ENCODE data around the gene UBA5.

UBA5 gene

GRCh38 chr3:132625613-132626012 lies 34.5 kb upstream of the UBA5 start:
- no peak overlapping the region for H4K91ac ChIP-seq (ENCODE audit: low read depth, low read length)
- H2AK5ac ChIP-seq (ENCODE audit: low read length): no peak overlapping the region
- no peak overlapping the region for H2AFZ ChIP-seq (ENCODE audit: insufficient read depth, low read length, poor library complexity)
- no peak overlapping the region for H3K18ac ChIP-seq (ENCODE audit: low read length)
- H3K4ac ChIP-seq (ENCODE audit: low read depth, low read length): no peak overlapping the region
- no peak for DNase-seq
- peaks cover 0 to 2% of the 10 kb centered on the region in 2 experiments for H3K4me1 ChIP-seq (ENCODE audit: control insufficient read depth in 1 of 2, insufficient read depth in 2 of 2, low read length in 2 of 2)
- H4K12ac ChIP-seq (ENCODE audit: low read depth, low read length): no peak overlapping the region
- H3K9ac ChIP-seq (ENCODE audit: low read length): no peak overlapping the region
- no peak overlapping the region for H4K8ac ChIP-seq (ENCODE audit: low read depth, low read length)
- no peaks in the 10 kb centered on the region for H3K27me3 ChIP-seq (ENCODE audit: insufficient read depth, low read length)
- no peak overlapping the region for H2BK5ac ChIP-seq (ENCODE audit: low read depth, low read length, poor library complexity)
- no peak overlapping the region for H3K27ac ChIP-seq (ENCODE audit: low read depth, low read length)
- H3K79me1 ChIP-seq (ENCODE audit: low read length): peaks cover 3% of the 10 kb centered on the region
- no peak overlapping the region for H3K4me2 ChIP-seq (ENCODE audit: low read length)
- H2BK120ac ChIP-seq (ENCODE audit: insufficient read depth, low read length, poor library complexity): no peak overlapping the region
- no peaks in the 10 kb centered on the region for H3K36me3 ChIP-seq (ENCODE audit: control insufficient read depth in 1 of 2, insufficient read depth in 2 of 2, low read length in 2 of 2)
- H3K14ac ChIP-seq (ENCODE audit: low read length): no peak overlapping the region
- no peaks in the 10 kb centered on the region for H3K9me3 ChIP-seq (ENCODE audit: insufficient read depth, low read depth, low read length)
- H3K4me3 ChIP-seq (ENCODE audit: low read depth, low read length): no peak overlapping the region
- H3K23ac ChIP-seq (ENCODE audit: low read length): no peak overlapping the region
- WGBS (ENCODE audit: extremely low coverage, insufficient coverage, insufficient read length): no CpG with 5 or more reads among the region's 1 CpG
- no peaks in the 10 kb centered on the region for H3K79me2 ChIP-seq (ENCODE audit: control insufficient read depth, insufficient read depth, low read length, poor library complexity)
- no peak overlapping the region for H2BK12ac ChIP-seq (ENCODE audit: low read length)

- Histone ChIP-seq H3K4me2 (ENCODE audit: low read length) (no peak overlapping the region), H3K14ac (ENCODE audit: low read length) (no peak overlapping the region), H3K18ac (ENCODE audit: low read length) (peak overlapping the region; percentile 37), H2BK12ac (ENCODE audit: low read length) (no peak overlapping the region), H3K36me3 (ENCODE audit: control insufficient read depth in 1 of 2, insufficient read depth in 2 of 2, low read length in 2 of 2) (no peaks in the 10 kb centered on the region), H3K4me1 (ENCODE audit: control insufficient read depth in 1 of 2, insufficient read depth in 2 of 2, low read length in 2 of 2) (peaks cover 0 to 2% of the 10 kb centered on the region in 2 experiments), H3K27me3 (ENCODE audit: insufficient read depth, low read length) (no peaks in the 10 kb centered on the region), H2BK5ac (ENCODE audit: low read depth, low read length, poor library complexity) (no peak overlapping the region), H4K8ac (ENCODE audit: low read depth, low read length) (peak overlapping the region; percentile 74), H3K4me3 (ENCODE audit: low read depth, low read length) (no peak overlapping the region), H4K12ac (ENCODE audit: low read depth, low read length) (peak overlapping the region; percentile 14), H3K79me1 (ENCODE audit: low read length) (peaks cover 3% of the 10 kb centered on the region), H3K23ac (ENCODE audit: low read length) (no peak overlapping the region), H3K27ac (ENCODE audit: low read depth, low read length) (no peak overlapping the region), H3K4ac (ENCODE audit: low read depth, low read length) (no peak overlapping the region), H2AFZ (ENCODE audit: insufficient read depth, low read length, poor library complexity) (no peak overlapping the region), H4K91ac (ENCODE audit: low read depth, low read length) (peak overlapping the region; percentile 66), H3K9ac (ENCODE audit: low read length) (no peak overlapping the region), H3K79me2 (ENCODE audit: control insufficient read depth, insufficient read depth, low read length, poor library complexity) (no peaks in the 10 kb centered on the region), H3K9me3 (ENCODE audit: insufficient read depth, low read depth, low read length) (no peaks in the 10 kb centered on the region), H2BK120ac (ENCODE audit: insufficient read depth, low read length, poor library complexity) (peak overlapping the region; percentile 18), H2AK5ac (ENCODE audit: low read length) (no peak overlapping the region)
- no peak for DNase-seq
- WGBS (ENCODE audit: extremely low coverage, insufficient coverage, insufficient read length): no CpG with 5 or more reads among the region's 6 CpGs
Measured at GRCh38 chr3:132626955-132627354, 33.2 kb upstream of the UBA5 start.

GRCh38 chr3:132628157-132628556 lies 32.0 kb upstream of the UBA5 start:
- Histone ChIP-seq H3K14ac (ENCODE audit: low read length) (no peak overlapping the region), H3K9me3 (ENCODE audit: insufficient read depth, low read depth, low read length) (no peaks in the 10 kb centered on the region), H2BK12ac (ENCODE audit: low read length) (no peak overlapping the region), H3K23ac (ENCODE audit: low read length) (no peak overlapping the region), H3K4me3 (ENCODE audit: low read depth, low read length) (no peak overlapping the region), H3K79me1 (ENCODE audit: low read length) (peaks cover 3% of the 10 kb centered on the region), H3K4ac (ENCODE audit: low read depth, low read length) (no peak overlapping the region), H3K4me2 (ENCODE audit: low read length) (no peak overlapping the region), H3K79me2 (ENCODE audit: control insufficient read depth, insufficient read depth, low read length, poor library complexity) (no peaks in the 10 kb centered on the region), H2AFZ (ENCODE audit: insufficient read depth, low read length, poor library complexity) (no peak overlapping the region), H3K27me3 (ENCODE audit: insufficient read depth, low read length) (no peaks in the 10 kb centered on the region), H3K9ac (ENCODE audit: low read length) (no peak overlapping the region), H3K18ac (ENCODE audit: low read length) (no peak overlapping the region), H4K12ac (ENCODE audit: low read depth, low read length) (no peak overlapping the region), H3K4me1 (ENCODE audit: control insufficient read depth in 1 of 2, insufficient read depth in 2 of 2, low read length in 2 of 2) (peaks cover 0 to 2% of the 10 kb centered on the region in 2 experiments), H4K91ac (ENCODE audit: low read depth, low read length) (no peak overlapping the region), H3K36me3 (ENCODE audit: control insufficient read depth in 1 of 2, insufficient read depth in 2 of 2, low read length in 2 of 2) (no peaks in the 10 kb centered on the region), H2BK120ac (ENCODE audit: insufficient read depth, low read length, poor library complexity) (no peak overlapping the region), H3K27ac (ENCODE audit: low read depth, low read length) (no peak overlapping the region), H2BK5ac (ENCODE audit: low read depth, low read length, poor library complexity) (no peak overlapping the region), H4K8ac (ENCODE audit: low read depth, low read length) (no peak overlapping the region), H2AK5ac (ENCODE audit: low read length) (no peak overlapping the region)
- no peak for DNase-seq
- WGBS (ENCODE audit: extremely low coverage, insufficient coverage, insufficient read length): 100% methylated on average over 1 of the region's 2 CpGs

- no CpG with 5 or more reads among the region's 1 CpG for WGBS (ENCODE audit: extremely low coverage, insufficient coverage, insufficient read length)
- Histone ChIP-seq H3K4me1 (ENCODE audit: control insufficient read depth in 1 of 2, insufficient read depth in 2 of 2, low read length in 2 of 2) (peaks cover 0 to 2% of the 10 kb centered on the region in 2 experiments), H2AFZ (ENCODE audit: insufficient read depth, low read length, poor library complexity) (no peak overlapping the region), H4K8ac (ENCODE audit: low read depth, low read length) (no peak overlapping the region), H3K27me3 (ENCODE audit: insufficient read depth, low read length) (no peaks in the 10 kb centered on the region), H3K9ac (ENCODE audit: low read length) (no peak overlapping the region), H2BK5ac (ENCODE audit: low read depth, low read length, poor library complexity) (no peak overlapping the region), H2AK5ac (ENCODE audit: low read length) (no peak overlapping the region), H3K27ac (ENCODE audit: low read depth, low read length) (no peak overlapping the region), H3K14ac (ENCODE audit: low read length) (no peak overlapping the region), H2BK120ac (ENCODE audit: insufficient read depth, low read length, poor library complexity) (no peak overlapping the region), H4K91ac (ENCODE audit: low read depth, low read length) (no peak overlapping the region), H3K79me2 (ENCODE audit: control insufficient read depth, insufficient read depth, low read length, poor library complexity) (no peaks in the 10 kb centered on the region), H3K4me2 (ENCODE audit: low read length) (no peak overlapping the region), H3K23ac (ENCODE audit: low read length) (no peak overlapping the region), H3K36me3 (ENCODE audit: control insufficient read depth in 1 of 2, insufficient read depth in 2 of 2, low read length in 2 of 2) (no peaks in the 10 kb centered on the region), H3K79me1 (ENCODE audit: low read length) (peaks cover 3% of the 10 kb centered on the region), H3K18ac (ENCODE audit: low read length) (no peak overlapping the region), H2BK12ac (ENCODE audit: low read length) (no peak overlapping the region), H3K4me3 (ENCODE audit: low read depth, low read length) (no peak overlapping the region), H4K12ac (ENCODE audit: low read depth, low read length) (no peak overlapping the region), H3K4ac (ENCODE audit: low read depth, low read length) (no peak overlapping the region), H3K9me3 (ENCODE audit: insufficient read depth, low read depth, low read length) (no peaks in the 10 kb centered on the region)
- DNase-seq: no peak
Measured at GRCh38 chr3:132629928-132630327, 30.2 kb upstream of the UBA5 start.
